Colon (tissue), 2 donors: ENCODE measurements around the gene CABP7.

Experiments
- FAIRE-seq: peaks from 2 replicates; lab custom pipeline; 2012; peaks lifted over from hg19 to GRCh38; lab: Jason Lieb, UNC
- donor health status: control.
- donor health status: control.

CABP7 gene

GRCh38 chr22:29773233-29773632 is 53.4 kb downstream of the CABP7 start:
- no peak for FAIRE-seq

GRCh38 chr22:29780220-29780619 is 60.4 kb downstream of the CABP7 start:
- FAIRE-seq = no peak

GRCh38 chr22:29780748-29781676 is 61.2 kb downstream of the CABP7 start:
- no peak for FAIRE-seq
